Activated naive CD4-positive, alpha-beta T cell treated with anti-CD3 and anti-CD28 coated beads, Interleukin-2, amount 50 U/mL, for 16 hours (primary cell): ENCODE measurements around the gene RAPGEFL1.
A peak's percentile ranks its signal among the peaks of the same experiment; 100 is the strongest.
"Not testable (repeated sequence)": the region's sequence is repeated elsewhere in the genome, so short reads cannot be mapped to it uniquely, and the experiment has no call there.

Experiments used
- DNase-seq: peaks from one replicate; pipeline ENCODE4 v3.0.0-alpha.2; 2020

Gene RAPGEFL1, protein sequence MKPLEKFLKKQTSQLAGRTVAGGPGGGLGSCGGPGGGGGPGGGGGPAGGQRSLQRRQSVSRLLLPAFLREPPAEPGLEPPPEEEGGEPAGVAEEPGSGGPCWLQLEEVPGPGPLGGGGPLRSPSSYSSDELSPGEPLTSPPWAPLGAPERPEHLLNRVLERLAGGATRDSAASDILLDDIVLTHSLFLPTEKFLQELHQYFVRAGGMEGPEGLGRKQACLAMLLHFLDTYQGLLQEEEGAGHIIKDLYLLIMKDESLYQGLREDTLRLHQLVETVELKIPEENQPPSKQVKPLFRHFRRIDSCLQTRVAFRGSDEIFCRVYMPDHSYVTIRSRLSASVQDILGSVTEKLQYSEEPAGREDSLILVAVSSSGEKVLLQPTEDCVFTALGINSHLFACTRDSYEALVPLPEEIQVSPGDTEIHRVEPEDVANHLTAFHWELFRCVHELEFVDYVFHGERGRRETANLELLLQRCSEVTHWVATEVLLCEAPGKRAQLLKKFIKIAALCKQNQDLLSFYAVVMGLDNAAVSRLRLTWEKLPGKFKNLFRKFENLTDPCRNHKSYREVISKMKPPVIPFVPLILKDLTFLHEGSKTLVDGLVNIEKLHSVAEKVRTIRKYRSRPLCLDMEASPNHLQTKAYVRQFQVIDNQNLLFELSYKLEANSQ

DNA sequence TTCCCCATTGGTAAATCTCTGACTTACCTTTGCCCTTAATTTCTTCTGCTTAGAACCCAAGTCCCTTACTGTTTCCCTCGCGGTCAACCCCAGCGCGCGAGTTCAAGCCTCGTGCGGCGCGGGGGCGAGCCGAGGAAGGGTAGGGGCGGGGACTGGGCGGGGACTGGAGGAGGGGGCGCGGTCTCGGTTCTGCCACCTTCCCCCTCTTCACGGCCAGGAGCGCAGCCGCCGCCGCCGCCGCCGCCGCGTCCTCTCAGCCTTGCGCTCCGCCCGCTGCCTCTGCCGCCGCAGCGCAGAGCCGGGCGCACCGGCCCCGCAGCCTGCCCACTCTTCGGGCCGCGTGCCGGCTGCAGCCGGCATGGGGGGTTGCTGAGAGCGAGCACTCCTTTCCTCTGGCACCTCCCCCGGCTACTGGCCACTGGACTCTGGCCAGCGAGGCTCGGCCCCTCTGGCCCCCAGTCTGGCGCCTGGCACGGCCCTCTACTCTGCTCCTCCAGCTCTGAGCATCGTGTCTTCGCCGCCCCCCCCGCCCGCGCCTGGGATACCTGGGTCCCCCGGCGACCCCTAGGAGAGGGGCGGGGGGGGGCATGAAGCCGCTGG is at the start of gene RAPGEFL1:
TSS of gene RAPGEFL1 (plus strand) at position 196 of the 600 bp plus-strand sequence. CDS start at position 588, 392 bp downstream.
- DNase-seq, result peak; percentile 87

DNA sequence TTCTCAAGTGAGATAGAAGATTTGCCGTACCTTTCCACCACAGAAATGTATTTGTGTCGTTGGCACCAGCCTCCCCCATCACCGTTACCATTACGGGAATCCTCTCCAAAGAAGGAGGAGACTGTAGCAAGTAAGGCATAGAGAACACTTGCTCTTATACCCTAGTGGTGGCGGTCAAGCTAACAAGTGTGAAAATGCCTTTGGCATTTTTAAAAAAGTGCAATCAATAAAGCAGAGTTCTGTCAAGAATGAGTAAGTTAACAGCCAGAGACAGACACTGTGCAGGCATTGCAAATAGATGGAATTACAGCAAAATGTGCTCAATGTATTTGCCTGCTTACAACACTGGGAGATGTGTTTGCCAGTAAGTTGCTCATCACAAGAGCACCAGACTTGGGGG is 47.8 kb upstream of the RAPGEFL1 start:
- DNase-seq, result no peak

DNA sequence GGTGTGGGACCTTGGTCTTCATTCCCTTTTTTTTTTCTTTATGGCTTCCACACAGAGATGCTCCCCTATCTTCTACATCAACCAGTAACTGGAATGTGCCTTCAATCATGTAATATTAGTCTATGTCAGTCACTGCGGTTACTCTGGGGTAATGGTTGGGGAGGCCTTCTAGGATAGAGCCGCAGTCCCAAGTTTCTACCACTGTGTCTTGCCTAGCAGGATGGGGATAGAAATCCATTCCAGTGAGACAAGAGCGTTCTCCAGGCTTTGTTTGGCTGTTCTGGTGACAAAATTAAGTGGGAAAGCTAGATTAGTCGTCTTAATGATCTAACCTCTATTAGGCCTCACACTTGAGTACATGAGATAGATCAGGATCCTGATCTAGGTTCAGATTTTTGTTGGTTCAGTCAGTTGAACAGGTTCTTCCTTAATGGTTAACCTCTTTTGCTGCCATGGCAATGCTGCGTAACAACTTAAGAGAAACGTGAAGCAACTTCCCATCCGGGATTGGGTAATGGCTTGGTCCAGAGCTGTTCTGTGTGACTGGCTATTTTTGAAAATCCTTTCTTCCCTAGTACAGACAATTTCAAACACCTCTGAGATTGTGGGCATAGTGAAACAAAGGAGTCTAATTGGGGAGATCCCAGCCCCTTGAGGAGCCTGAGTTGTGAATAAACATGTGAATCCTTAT is 46.8 kb upstream of the RAPGEFL1 start:
- DNase-seq, result no peak

DNA sequence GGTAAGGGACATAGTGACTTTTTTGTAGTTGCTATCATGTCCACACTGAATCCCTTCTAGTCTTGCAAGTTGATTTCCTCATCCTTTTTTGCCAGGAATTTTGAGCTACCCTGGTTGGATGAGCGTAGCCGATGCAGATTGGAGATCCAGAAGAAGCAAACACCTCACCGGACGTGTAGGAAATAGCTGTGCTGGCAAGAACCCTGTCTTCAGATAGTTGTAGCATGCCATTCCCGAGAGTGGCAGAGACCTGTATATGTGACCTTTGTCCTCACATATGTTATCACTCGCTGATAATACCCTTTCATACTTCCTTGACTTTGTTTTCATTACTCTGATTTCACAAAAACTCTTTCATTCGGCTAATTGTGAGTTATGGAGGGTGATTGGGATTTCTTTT is 43.1 kb upstream of the RAPGEFL1 start:
- no peak for DNase-seq

DNA sequence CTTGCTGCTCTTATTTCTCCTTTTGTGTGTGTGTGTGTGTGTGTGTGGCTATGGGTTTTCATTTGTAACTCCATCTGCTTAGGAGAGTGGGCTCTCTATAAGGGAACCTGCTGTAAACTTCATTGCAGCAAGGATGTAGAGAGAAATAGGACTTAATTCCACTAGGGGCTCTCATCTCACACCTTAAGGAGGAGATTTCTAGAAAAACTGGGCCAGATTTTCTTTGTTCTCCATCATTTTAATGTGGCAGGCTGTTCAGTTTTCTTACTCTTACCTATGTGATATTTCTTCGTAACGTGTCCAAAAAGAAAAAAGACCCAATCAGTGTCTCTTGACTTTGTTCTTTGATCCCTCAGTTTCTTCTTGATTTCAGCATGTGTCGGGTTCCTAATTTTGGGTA is 41.5 kb upstream of the RAPGEFL1 start:
- DNase-seq, result no peak

DNA sequence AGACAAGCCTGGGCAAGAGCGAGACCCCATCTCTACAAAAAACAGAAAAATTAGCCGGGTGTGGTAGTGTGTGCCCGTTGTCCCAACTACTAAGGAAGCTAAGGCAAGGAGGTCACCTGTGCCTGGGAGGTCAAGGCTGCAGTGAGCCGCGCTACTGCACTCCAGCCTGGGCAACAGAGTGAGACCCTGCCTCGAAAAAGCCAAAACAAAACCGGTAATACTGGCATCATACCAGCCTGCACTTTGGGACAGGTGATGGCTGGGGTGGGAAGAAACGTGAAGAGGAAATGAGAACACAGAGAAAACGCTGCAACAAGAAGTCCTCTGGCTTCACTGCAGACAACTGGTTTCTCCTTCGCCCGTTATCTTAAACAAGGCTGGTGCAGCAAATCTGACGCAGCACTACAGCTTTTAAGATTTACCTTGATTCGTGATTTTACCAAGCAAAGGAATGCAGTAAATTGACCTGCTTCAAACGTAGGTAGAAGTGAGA is 37.7 kb upstream of the RAPGEFL1 start:
- no peak for DNase-seq

DNA sequence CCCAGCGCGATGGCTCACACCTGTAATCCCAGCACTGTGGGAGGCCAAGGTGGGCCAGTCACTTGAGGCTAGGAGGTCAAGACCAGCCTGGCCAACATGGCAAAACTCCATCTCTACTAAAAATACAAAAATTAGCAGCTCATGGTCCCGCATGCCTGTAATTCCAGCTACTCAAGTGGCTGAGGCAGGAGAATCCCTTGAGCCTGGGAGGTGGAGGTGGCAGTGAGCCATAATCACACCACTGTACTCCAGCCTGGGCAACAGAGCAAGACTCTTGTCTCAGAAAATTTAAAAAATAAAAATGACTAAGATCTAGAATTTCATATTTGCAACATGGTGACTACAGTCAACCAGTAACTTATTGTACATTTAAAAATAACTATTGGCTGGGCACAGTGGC is 34.1 kb upstream of the RAPGEFL1 start:
- not testable (repeated sequence) for DNase-seq

DNA sequence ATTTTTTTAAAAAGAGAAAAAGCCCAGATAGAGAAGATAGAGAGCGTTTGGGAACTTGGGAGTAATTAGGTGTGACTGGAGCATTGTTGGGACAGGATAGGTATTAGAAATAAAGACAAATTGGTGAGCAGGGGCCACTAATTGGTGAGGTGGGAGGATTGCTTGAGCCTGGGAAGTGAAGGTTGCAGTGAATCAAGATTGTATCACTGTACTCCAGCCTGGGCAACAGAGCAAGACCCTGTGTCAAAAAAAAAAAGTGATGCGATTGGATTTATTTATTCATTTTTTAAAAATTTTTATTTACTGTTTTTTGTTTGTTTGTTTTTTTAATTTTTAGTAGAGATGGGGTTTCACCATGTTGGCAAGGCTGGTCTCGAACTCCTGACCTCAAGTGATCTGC is 31.8 kb upstream of the RAPGEFL1 start:
- DNase-seq, result no peak

DNA sequence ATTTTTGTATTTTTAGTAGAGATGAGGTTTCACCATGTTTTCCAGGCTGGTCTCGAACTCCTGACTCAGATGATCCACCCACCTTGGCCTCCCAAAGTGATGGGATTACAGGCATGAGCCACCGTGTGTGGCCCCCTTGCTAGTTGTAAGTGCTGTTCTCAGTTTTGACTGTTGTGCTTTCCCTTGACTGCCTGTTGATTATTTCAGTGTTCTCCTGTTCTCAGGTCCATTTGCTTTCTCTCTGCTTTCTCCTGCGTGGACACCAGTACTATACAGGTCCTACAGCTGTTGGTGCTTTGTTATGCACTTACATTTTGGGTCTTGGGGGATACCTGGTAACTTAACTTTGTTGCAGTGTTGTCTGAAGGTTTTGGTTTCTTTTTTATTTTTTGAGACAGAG is 28.7 kb upstream of the RAPGEFL1 start:
- DNase-seq, result no peak

DNA sequence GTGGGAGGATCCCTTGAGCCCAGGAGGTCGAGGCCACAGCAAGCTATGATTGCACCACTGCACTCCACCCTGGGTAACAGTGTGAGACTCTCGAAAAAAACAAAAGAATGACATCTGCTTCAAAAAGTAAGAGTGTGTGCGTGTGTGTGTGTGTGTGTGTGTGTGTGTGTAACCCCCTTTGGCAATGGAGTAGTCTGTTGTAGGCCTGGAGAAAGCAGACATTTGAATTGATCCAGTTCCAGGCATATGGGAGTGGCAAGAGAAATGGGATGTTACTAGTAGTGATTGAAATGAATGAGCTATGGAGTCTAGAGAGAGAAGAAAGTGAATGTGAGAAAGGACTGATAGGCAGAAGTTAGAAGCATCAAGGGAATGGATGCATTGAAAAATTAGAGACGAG is 27.0 kb upstream of the RAPGEFL1 start:
- DNase-seq, result no peak

DNA sequence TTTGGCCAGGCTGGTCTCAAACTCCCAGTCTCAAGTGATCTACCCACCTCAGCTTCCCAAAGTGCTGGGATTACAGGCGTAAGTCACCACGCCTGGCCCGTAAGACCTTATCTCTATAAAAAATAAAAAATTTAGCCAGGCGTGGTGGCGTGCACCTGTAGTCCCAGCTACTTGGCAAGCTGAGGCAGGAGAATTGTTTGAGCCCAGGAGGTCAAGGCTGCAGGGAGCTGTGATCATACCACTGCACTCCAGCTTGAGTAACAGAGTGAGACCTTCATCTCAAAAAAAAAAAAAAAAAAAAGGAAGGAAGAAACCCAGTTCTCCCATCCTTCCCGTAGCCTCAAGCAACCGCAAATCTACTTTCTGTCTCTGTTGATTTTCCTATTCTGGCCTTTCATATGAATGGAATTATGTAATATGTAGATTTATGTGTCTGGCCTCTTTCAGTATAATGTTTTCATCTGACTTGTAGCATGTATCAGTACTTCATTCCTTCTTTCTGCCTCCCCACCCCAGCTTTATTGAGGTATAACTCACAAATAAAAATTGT is 25.8 kb upstream of the RAPGEFL1 start:
- DNase-seq, result no peak

DNA sequence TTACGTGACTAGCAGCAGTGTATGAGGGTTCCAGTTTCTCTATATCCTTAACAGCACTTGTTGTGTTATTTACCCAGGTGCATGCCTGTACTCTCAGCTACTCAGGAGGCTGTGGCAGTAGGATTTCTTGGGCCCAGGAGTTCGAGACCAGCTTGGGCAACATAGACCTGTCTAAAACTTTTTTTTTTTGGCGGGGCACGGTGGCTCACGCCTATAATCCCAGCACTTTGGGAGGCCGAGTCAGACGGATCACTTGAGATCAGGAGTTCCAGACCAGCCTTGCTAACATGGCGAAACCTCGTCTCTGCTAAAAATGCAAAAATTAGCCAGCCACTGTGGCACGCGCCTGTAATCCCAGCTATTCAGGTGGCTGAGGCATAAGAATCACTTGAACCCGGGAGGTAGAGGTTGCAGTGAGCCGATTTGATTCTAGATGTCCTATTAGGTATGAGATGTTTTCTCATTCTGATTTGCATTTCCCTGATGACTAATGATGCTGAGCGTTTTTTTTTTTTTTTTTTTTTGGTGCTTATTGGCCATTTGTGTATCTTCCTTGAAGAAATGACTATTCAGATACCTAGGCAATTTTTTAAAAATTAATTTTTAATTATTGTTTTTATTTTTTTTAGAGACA is 23.6 kb upstream of the RAPGEFL1 start:
- peak; percentile 24 for DNase-seq

DNA sequence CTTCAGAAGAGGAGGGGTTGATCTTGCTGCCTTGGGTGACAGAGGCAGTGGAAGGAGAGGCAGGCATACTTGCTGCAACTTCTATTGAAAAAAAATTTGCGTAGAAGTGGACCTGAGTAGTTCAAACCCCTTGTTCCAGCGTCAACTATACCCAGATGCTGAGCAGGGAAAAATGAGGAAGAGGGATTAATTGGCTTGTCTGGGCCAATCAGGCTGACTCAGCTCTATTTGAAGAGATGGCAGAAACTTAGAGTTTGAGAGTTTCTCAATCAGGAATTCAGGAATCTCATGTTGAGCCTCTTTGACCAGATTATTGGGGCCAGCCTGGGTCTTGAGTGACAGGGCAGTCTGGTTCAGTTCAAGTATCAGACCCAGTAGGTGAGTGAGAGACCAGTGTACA is 19.3 kb upstream of the RAPGEFL1 start:
- DNase-seq, result no peak

DNA sequence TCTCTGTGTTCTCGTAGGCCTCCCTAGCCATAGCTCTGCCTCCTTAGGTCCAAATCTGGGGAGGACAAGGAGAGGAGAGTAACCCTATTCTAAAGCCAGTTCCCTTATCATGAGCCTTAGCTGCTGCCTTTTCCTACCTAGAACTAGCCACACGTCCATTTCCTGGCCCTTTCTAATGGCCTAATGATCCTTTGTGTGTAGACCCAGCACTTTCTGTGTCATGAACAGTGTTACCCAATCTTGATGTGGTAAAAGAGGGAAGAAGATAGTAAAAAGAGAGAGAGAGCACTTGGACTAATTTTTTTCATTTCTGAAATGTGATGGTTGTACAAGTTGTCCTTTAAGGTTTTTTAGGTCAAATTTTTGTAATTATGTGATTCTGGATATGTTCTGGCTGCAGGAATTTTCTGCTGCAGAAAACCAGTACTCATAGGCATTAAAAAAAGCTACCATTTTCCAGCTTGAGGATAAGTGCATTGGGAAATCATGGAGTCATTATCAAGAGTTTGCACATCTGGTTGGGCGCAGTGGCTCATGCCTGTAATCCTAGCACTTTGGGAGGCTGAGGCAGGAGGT is 18.7 kb upstream of the RAPGEFL1 start:
- no peak for DNase-seq

DNA sequence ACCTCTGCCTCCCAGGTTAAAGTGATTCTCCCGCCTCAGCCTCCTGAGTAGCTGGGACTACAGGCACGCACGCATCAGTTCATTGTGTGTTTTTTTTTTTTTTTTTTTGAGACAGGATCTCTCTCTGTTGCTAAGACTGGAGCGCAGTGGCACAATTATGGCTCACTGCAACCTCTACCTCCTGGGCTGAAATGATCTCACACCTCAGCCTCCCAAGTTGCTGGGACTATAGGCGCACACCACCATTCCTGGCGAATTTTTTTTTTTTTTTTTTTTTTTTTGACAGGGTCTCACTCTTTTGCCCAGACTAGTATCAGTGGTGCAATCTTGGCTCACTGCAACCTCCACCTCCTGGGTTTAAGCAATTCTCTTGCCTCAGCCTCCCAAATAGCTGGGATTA is 17.8 kb upstream of the RAPGEFL1 start:
- no peak for DNase-seq

DNA sequence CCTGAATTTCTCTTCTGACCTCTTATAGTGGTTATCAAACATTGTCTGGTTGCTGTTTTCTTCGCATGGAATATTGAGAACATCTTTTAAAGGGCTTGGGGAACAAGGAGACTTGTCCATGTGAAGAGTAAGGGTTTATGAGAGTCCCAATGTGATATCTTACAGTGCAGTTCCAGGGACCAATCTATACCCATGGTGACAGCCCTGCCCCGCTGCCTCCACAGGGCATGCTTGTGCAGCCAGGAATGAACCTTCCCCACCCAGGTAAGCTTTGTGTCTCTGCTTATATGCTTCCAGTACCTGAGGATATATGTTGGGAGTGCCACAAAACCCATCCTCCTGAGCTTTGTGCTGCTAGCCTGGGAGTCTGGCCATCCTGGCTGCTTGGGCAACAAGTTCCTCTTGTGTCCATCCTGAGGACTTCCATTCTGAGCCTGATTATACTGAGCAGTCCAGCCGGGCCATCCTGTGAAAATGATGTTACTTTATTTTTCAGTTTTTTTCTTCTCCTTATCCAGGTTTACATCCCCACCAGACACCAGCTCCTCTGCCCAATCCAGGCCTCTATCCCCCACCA is 9.5 kb upstream of the RAPGEFL1 start:
- no peak for DNase-seq

DNA sequence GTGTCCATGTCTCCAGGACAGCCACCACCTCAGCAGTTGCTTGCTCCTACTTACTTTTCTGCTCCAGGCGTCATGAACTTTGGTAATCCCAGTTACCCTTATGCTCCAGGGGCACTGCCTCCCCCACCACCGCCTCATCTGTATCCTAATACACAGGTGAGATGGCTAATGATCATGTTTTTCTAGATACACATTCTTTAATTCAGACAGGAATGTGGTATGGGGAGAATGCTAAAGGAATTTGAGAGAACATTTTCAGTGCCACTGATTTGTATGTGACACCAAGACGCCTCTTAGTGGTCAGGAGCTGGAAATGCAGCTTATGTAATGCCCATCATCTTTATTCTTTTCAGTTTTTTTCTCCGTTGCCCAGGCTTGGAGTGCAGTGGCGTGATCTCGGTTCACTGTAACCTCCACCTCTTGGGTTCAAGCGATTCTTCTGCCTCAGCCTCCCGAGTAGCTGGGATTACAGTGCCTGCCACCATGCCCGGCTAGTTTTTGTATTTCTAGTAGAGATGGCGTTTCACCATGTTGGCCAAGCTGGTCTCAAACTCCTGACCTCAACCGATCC is 8.9 kb upstream of the RAPGEFL1 start:
- DNase-seq, result peak; percentile 26

DNA sequence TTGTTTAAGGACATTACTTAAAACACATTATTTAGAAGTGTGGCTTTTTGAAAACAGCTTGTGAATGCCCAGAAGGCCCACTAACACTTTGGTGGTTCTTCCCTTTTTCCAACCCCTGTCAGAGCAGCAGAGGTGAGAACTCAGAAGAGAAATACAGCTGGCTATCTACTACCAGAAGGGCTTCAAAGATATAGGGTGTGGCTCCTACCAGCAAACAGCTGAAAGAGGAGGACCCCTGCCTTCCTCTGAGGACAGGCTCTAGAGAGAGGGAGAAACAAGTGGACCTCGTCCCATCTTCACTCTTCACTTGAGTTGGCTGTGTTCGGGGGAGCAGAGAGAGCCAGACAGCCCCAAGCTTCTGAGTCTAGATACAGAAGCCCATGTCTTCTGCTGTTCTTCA is 6.9 kb upstream of the RAPGEFL1 start:
- DNase-seq, result no peak

DNA sequence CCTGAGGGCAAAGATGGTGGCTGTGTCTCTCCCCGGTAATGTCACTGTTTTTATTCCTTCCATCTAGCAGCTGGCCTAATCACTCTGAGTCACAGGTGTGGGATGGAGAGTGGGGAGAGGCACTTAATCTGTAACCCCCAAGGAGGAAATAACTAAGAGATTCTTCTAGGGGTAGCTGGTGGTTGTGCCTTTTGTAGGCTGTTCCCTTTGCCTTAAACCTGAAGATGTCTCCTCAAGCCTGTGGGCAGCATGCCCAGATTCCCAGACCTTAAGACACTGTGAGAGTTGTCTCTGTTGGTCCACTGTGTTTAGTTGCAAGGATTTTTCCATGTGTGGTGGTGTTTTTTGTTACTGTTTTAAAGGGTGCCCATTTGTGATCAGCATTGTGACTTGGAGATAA is 5.5 kb upstream of the RAPGEFL1 start:
- DNase-seq, result no peak

DNA sequence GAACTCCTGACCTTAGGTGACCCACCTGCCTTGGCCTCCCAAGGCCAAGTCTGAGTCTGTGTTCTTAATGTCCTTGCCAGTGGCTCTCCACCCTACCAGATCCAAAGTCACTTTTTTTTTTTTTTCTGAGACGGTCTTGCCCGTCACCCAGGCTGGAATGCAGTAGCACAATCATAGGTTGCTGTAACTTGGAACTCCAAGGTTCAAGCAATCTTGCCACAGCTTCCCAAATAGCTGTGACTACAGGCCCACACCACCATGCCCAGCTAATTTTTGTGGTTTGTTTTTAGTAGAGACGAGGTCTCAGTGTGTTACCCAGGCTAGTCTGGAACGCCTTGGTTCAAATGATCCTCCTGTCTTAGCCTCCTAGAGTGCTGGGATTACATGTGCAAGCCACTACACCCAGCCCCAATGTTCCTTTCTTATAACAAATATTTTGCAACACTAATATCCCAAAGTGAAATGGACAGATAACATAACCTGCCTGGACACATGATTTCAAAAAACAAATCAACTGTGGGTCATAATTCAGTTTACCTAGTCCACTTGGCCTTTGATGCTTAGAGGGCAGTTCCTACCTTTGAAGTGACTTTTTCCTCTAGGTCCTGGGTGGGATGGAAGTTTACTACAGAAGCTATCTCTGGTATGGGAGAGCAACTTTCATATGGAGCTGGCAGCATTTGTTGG is 4.0 kb upstream of the RAPGEFL1 start:
- DNase-seq, result no peak

DNA sequence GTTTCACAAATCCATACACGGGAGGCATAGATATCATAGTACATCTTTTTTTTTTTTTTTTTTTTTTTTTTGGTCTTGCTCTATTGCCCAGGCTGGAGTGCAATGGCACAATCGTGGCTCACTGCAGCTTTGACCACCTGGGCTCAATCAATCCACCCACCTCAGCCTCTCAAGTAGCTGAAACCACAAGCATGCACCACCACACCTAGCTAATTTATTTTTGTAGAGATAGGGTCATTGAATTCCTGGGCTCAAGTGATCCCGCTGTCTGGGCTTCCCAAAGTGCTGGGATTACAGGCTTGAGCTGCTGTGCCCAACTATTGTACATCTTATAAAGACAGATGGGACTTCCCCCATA is 3.5 kb upstream of the RAPGEFL1 start:
- DNase-seq, result no peak
